DOHH2 (cell line): ENCODE measurements around the gene BIN1.

Source experiments
- EZH2phosphoT487 ChIP-seq: fragments of 200-600 bp; sonication (generic); IDR thresholded peaks from 2 replicates; pipeline ENCODE4 v1.6.1; 2017; ENCODE audit warnings: borderline replicate concordance, mild to moderate bottlenecking, antibody characterized with exemption, low read length, moderate library complexity, mixed read lengths
- TF ChIP-seq, protein P1 (sequence below): fragments of 200-600 bp; sonication (generic); IDR thresholded peaks from one replicate; pipeline ENCODE4 v1.5.1; 2014; ENCODE audit warnings: antibody characterized with exemption, mild to moderate bottlenecking, low read depth, low read length; ENCODE audit not compliant: poor library complexity, severe bottlenecking

GRCh38 chr2:127096718-127097470 lies 10.1 kb downstream of the BIN1 start:
- TF ChIP-seq, protein P1, sequence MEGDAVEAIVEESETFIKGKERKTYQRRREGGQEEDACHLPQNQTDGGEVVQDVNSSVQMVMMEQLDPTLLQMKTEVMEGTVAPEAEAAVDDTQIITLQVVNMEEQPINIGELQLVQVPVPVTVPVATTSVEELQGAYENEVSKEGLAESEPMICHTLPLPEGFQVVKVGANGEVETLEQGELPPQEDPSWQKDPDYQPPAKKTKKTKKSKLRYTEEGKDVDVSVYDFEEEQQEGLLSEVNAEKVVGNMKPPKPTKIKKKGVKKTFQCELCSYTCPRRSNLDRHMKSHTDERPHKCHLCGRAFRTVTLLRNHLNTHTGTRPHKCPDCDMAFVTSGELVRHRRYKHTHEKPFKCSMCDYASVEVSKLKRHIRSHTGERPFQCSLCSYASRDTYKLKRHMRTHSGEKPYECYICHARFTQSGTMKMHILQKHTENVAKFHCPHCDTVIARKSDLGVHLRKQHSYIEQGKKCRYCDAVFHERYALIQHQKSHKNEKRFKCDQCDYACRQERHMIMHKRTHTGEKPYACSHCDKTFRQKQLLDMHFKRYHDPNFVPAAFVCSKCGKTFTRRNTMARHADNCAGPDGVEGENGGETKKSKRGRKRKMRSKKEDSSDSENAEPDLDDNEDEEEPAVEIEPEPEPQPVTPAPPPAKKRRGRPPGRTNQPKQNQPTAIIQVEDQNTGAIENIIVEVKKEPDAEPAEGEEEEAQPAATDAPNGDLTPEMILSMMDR: no peak
- no peak for TF ChIP-seq EZH2phosphoT487
